HUDEP-2 (cell line): ENCODE measurements around the gene AP4S1.

ENCODE experiments used
- DNase-seq, 76 experiments: peaks; one replicate each; lab custom pipeline; 2025; ENCODE audit not compliant: unreplicated experiment in 76 of 76; lab: John Stamatoyannopoulos, UW

The AP4S1 gene, protein sequence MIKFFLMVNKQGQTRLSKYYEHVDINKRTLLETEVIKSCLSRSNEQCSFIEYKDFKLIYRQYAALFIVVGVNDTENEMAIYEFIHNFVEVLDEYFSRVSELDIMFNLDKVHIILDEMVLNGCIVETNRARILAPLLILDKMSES

DNA sequence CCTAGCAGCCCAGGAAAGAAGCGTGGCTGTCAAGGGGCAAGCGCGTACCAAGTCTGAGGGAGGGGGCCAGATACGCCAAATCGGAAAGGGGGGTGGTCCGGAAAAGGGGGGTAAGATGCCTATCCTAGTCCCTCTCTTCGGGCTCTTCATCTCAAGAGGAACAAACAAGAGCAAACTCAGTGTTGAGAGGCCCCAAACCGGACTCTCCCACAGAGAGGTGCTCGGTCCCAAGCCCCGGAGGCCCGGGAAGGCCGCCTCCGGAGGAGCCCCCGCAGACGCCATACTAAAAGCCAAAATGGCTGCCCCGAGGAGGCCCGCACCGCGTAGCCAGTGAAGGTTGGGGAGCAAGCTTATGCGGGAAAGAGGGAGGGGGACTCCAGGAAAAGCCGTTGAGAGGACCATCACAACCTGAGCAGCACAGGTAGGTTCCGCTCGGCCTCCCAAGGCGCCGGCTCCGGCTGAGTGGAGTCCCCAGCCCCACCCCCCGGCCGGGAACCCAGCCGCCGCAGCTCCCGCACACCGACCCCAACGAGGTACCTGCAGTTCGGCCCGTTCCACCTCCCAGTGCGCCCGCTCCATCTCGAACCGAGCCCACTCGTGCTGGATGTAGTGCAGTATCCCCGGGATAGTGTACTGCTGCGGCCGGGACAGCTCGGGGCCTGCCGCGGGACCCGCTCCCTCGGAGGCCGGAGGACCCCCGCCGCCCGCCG lies at the start of gene AP4S1:
Gene AP4S1 (plus strand): TSS at position 283 of the 710 bp plus-strand sequence. CDS start 40,548 bp downstream, outside the sequence.
- peak in 33 of 76 experiments; percentile 5 to 56 (median 27) for DNase-seq

DNA sequence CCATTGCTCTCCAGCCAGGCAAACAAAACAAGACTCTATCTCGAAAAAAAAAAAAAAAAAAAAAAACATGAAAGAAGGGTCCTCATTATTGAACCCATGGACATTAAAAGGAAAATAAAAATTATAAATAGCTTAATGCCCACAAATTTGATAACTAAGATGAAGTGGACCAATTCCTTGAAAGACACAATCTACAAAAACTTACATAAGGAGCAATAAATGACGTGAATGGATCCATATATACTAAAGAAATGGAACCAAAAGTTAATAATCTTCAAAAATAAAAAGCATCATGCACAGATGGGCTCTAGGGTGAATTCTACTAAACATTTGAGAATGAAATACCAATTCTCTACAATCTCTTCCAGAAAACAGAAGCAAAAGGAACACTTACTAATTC lies 47.7 kb upstream of the AP4S1 start:
- no peak for DNase-seq

DNA sequence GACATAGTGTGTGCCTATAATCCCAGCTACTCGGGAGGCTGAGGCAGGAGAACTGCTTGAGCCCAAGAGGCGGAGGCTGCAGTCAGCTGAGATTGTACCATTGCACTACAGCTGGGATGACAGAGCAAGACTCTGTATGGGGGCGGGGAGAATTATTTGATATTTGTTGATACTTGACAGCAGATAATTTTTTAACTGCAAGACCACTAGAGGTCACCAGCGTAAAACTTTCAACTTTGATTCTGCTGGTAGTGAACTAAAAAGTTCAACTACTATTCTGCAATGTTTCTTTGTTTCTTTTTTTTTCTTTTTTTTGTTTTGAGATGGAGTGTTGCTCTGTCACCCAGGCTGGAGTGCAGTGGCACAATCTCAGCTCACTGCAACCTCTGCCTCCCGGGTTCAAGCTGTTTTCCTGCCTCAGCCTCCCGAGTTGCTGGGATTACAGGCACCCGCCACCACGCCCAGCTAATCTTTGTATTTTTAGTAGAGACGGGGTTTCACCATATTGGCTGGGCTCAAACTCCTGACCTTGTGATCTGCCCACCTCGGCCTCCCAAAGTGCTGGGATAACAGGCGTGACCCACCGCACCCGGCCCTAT lies 45.2 kb upstream of the AP4S1 start:
- DNase-seq = peak in 44 of 76 experiments; percentile 6 to 79 (median 50)

DNA sequence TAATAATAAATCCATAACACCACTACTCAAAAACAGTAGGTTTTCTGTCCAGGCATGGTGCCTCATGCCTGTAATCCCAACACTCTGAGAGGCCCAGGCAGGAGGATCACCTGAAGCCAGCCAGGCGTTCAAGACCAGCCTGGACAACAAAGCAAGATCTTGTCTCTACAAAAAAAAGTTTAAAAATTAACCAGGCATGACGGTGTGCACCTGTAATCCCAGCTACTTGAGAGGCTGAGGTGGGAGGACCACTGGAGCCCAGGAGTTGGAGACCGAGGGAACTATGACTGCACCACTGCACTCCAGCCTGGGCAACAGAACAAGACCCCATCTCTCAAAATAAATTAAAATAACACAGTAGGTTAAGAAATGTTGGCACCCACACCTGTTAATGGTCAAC lies 44.5 kb upstream of the AP4S1 start:
- DNase-seq = no peak

DNA sequence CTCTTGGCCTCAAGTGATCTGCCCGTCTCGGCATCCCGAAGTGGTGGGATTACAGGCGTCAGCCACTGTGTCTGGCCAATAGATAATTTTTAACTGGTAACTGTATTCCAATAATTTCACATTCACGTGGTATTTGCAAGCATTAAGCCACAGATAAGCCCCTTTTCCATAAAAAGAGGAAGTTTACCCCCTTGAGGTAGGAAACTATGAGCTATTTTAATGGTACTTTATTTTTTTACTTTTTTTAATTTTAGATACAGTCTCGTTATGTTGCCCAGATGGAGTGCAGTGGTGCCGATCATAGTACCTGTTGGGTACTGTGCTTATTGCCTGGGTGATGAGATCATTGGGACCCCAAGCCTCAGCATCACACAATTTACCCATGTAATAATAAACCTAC lies 42.9 kb upstream of the AP4S1 start:
- DNase-seq = peak in 7 of 76 experiments; percentile 5 to 38 (median 8)

DNA sequence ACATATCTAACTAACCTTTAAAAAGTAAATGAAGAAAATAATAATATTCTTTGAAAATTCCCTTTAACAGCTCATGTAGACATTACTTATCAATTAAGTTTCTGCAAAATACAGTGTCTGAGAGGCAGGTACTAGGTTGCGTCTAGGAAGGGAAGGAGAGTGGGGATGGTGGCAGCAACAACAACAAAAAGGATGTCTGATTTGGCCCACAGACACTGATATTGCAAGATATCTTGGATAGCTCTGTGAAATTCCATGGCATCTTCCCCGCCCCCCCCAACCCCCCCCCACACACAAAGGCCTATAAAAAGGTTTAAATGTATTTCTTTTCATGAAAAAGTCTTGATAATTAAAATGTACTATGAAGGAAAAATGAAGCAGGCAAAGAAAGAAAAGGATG lies 41.6 kb upstream of the AP4S1 start:
- no peak for DNase-seq

DNA sequence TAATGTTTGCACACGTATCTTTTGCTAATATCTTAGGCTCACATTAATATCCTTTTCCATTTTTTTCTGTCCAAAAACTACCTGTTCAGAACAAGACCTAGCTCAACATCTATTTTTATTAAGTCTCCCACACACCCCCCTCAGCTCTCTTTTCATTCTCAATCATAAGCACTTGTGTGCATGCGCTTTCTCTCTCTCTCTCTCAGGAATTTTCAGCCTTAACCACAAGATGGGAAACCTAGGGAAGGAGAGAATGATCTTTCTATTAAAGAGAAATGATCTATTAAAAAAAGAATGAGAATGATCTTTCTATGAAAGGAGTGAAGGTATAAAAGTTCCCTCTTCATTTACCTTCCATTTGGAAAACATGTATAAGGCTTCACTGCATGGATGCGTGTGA lies 39.7 kb upstream of the AP4S1 start:
- no peak for DNase-seq

DNA sequence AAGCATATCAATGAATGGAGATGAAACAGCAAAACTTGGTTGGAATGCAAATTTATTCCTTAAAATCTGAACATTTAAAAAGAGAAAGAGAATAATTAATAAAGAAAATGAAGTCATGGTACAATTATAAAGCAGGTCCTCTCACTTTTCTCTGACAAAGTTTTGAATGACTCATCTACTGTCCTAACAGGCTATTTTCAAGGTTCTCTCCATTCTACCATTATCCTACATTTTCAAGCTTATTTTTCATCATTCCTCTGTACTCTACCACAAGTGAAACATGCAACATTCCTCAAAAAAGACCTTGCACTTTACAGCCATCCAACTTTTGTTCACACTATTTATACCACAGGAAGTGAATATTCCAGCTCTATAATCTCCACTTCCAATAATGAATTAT lies 36.9 kb upstream of the AP4S1 start:
- DNase-seq = no peak

DNA sequence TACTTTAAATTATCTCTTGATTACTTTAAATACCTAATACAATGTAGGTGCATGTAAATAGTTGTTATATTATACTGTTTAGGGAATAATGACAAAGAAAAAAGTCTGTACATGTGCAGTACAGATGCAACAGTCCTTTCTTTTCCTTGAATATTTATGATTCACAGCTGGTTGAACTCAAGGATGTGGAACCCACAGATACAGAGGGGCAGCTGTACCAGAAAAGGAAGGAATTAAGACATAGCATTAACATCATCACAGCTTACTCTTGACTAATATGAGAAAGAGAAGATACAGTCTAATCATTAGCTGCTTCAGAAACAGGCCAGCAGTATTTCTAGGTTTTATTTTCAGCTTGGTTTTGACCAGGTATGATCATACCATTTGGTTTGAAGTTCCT lies 34.7 kb upstream of the AP4S1 start:
- no peak for DNase-seq

DNA sequence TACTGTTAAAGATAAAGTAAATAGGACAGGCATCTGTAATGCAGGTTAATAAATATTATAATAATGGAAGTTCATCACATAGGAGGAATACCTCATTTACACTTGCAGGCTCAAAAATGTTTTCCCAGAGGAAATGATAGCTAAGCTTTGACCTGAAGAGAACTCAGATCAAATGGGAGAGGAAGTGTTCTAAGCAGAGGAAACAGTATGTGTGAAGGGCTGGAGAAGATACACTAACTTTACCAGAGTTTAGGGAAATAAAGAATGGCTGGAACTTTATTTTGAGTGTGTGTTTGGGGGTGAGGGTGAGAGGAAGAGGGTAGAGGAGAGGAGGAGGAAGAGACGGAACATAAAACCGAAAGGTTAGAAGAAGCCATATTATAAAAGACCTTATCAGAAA lies 34.0 kb upstream of the AP4S1 start:
- DNase-seq = no peak

DNA sequence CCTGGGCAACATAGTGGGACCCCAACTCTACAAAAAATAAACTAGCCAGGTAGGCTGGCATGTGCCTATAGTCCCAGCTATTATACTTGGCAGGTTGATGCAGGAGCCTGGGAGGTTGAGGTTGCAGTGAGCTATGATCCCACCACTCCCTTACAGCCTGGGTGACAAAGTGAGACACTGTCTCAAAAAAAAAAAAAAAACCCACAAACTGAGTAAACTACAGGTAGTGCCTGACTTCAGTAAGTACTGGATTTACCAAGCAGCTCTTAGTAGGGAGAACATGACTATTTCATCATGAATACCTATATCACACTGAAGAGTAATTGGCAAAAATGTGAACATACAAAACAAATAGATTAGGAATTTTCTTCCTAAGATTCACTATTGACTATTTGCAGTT lies 32.4 kb upstream of the AP4S1 start:
- DNase-seq = no peak

DNA sequence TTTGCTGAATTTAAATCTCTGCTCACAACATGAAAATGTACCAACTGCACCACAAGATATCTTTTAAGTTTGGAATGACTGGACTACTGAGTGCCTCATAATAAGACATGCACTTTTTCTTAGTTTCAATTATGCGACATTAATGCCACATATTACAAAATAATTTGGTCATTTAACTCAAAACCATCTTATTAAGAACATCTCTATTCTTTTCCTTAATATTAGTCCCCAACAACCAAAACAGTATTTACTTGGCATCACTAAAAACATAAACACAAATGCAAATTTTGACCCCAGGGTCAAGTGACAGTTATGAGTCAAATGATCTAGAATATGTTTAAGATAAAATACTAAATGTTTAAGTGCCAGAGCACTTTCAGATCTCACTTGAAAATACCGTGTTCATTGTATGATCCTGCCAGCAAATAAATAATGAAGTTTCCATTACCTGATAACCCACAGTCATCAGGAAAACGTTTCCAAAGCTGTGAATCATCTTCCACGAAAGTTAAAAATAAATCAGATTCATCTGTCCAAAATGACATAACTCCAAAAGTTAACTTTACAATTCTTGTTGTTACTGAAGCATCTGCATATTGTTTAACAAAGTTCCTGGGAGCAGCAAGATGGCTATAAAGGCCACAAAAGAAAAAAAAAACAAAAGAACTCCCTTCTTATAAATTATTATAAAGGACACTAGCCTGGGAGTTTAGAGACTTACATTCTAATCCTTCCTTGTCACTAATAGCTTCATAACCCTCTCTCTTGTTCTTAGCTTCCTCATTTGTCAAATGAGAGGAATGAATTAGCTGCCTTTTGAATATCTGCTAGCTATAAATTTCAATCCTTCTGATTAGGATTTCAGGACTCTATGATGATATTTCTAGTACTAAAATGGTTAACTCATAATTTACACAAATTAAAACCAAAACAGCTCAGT lies 30.5 kb upstream of the AP4S1 start:
- peak in 1 of 76 experiments; percentile 6 for DNase-seq

DNA sequence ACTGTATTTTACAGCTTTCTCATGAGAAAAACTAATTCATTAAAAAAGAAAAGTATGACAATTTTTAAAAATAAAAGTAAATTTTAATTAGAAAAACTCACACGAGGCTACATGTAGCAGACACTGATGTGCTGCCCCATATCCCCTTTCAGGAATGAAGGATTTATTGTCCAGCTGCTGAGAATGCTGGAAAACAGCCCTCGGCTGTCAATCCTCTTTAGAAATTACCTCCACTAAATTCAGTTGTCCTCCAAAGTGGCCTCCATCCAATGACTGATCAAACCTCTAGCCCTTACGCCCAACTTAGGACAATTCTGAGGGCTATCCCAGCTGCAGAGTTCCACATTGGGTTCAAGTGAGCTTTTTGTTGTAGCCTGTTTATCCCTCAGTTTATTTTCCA lies 29.8 kb upstream of the AP4S1 start:
- DNase-seq = no peak

DNA sequence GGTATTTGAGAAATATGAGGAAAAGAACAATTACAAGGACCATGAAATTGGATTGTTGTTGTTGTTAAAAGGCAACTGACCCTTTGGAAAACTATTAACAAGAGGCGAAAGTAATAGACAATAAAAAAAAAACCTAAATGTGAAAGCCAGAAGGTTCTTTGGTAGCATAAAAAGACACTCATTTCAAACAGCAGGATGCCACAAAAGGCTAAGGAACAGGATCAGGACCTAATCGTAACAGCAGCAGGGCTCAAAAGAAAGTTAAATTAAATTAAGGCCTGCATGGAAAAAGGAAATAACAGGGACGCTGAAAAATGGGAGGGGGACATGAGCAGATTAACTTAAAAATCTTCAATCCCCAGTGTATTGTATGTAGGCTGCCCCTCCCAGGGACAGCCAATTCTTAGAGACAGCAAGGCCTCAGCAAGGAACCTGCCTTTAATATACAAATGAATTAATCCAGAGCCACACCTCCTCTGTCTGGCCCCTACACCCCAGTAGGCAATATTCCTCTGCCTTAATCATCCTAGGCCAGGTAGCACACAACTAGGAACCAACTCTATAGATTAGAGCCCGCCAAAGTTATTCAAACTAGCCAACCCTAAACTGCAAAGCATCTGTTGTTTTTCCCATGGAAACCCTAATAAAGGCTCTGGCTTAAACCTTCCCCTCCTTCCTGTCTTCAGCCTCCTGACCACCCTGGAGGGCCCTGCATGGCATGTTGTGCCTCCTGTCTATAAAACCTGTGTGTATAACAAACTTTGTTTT lies 28.4 kb upstream of the AP4S1 start:
- no peak for DNase-seq

DNA sequence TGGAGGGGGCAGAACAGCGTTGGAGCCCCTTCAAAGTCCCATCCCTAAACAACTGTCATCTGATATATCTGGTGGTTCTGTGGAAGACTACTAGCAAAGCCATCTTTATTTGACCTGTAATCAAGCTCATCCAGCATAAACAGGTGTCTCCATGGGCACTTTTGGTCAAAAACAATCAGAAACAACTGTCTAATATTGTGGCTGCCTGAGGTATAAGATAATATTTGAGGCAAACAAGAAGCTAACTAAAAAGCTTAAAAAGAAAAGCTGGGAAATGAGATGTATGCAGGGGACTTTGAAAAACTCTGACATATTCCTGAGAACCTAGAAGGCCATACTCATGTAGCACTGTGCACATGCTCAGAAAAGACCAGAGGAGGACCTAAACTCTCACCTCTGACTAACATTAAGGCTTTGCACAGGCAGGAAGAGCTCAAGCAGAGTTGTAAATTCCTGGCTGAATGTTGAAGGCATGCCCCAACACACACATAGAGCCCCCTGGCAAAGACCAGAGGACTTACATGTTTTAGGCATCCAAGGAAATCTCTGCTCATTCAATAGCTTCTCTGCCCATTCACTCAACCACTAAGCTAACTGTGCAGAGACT lies 27.2 kb upstream of the AP4S1 start:
- no peak for DNase-seq

DNA sequence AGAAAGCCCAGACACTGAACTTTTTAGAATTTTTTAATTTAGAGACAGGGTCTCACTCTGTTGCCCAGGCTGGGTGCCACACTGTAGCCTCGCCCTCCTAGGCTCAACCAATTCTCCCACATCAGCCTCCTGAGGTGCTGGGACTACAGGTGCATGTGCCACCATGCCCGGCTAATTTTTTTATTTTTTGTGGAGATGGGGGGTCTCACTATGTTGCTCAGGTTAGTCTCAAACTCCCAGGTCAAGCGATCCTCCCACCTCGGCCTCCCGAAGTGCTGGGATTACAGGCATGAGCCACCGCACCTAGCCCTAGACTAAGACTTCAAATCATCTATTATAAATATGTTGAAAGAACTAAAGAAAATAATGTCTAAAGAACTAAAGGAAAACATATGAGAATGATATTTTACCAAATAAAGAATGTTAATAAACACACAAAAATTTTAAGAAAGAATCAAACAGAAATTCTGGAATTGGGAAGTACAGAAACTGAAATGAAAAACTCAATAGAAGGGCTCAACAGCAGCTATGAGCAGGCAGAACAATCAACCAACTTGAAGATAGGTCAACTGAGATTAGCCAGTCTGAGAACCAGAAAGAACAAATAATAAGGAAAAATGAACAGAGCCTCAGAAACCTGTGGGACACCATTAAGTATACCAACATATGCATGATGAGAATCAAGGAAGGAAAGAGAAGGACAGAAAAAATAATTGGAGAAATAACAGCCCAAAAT lies 26.2 kb upstream of the AP4S1 start:
- DNase-seq = no peak

DNA sequence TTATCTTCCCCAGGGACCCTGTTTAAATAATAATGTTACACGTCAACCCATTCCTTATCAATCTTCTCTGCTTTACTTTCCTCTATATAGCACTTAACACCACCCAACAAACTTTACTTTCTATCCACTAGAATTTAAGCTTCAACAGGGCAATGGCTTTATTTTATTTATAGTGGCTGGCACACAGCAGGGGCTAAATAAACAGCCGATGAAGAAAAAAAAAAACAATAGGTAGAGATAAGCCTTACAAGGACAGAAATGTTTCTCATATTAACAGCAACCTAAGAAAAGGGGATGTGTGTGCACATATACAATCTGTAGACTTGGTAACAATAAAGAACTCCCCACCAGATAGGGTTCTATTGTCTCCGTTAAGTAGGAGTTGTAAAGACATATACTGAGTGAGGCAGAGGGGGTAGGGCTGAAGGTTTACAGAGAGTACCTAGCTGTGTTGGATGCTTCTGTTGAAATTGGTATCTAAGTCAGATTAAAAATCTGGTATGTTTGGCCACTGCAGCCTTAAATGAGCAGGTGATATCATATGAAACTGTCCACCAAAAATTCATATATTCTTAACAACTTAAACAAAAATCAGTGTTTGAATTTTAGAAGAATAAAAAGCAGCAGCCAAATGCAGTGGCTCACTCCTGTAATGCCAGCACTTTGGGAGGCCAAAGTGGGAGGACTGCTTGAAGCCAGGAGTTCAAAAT lies 24.7 kb upstream of the AP4S1 start:
- no peak for DNase-seq

DNA sequence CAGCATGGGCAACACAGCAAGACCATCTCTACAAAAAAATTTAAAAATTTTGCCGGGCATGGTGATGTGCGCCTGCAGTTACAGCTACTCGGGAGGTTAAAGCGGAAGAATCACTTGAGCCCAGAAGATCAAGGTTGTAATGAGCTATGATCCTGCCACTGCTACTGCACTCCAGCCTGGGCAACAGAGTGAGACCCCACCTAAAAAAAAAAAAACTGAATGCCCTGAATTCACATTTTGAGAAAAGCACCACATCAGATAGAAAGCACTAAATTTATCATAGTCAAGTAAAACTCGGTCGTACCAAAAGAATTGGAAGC lies 24.1 kb upstream of the AP4S1 start:
- no peak for DNase-seq

DNA sequence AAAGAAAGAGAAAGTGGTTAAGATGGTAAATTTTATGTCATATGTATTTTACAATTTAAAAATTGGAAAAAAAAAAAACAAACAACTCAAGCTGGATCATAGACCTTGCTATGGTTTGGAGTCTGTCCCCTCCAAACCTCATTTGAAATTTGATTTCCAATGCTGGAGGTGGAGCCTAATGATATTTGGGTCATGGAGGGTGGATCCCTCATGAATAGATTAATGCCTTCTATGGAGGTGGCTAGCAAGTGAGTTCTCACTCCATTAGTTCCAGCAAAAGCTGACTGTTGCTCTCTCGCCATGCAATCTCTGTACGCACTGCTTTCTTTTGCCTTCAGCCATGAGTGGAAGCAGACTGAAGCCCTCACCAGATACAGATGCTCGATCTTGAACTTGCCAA lies 22.2 kb upstream of the AP4S1 start:
- no peak for DNase-seq
